ENCODE results near the gene SLC35F3.

DNA sequence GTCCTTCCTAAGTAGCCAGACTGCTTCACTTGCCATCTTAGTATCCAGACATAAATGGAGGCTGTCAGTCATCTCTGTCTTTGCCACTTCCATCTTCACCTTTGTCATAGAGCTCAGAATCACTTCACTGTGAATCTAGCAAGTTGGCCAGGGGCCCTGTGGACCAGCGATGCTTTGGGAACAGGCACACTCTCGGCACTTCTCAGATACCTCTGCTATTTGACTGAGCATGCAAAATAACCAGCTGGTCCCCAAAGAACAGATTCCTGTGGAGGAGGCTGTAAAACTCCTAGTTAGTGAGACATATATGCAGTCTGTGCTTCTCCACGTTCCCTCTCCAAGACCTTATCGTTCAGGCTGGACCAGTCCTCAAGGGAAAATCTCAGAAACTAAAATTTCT, 392.0 kb downstream of the SLC35F3 start:
- TF ChIP-seq, protein P1, sequence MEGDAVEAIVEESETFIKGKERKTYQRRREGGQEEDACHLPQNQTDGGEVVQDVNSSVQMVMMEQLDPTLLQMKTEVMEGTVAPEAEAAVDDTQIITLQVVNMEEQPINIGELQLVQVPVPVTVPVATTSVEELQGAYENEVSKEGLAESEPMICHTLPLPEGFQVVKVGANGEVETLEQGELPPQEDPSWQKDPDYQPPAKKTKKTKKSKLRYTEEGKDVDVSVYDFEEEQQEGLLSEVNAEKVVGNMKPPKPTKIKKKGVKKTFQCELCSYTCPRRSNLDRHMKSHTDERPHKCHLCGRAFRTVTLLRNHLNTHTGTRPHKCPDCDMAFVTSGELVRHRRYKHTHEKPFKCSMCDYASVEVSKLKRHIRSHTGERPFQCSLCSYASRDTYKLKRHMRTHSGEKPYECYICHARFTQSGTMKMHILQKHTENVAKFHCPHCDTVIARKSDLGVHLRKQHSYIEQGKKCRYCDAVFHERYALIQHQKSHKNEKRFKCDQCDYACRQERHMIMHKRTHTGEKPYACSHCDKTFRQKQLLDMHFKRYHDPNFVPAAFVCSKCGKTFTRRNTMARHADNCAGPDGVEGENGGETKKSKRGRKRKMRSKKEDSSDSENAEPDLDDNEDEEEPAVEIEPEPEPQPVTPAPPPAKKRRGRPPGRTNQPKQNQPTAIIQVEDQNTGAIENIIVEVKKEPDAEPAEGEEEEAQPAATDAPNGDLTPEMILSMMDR (IDR thresholded peaks at IDR 0.05 in 4 of 5, conservative IDR thresholded peaks at IDR 0.05 in 1 of 5) = no peak
- TF ChIP-seq POLR2A (IDR thresholded peaks at IDR 0.05) = no peak
